HepG2 (cell line): ENCODE data around the gene DUSP5. TPM values are rescaled to one million over a fixed set of nuclear protein-coding genes. Genes with fewer than 3 reads are reported as not detected.

Source experiments
- CHD2 ChIP-seq: IDR thresholded peaks from 2 replicates; pipeline ENCODE4 v1.6.1; 2011; ENCODE audit warnings: low read depth, low read length, improper control_type of control experiment
- KDM3A ChIP-seq: IDR thresholded peaks from 2 replicates; pipeline ENCODE4 v1.6.1; 2018; ENCODE audit warnings: low read depth, missing compliant biosample characterization
- MAFG ChIP-seq: sonication (generic); formaldehyde crosslinking; IDR thresholded peaks from 2 replicates; pipeline ENCODE4 v1.5.1; 2020; ENCODE audit warnings: mild to moderate bottlenecking, missing genetic modification reagents
- RELA ChIP-seq: sonication (generic); formaldehyde crosslinking; IDR thresholded peaks from 2 replicates; pipeline ENCODE4 v1.4.0; 2020; ENCODE audit warnings: missing genetic modification reagents
- SATB2 ChIP-seq: sonication (generic); formaldehyde crosslinking; IDR thresholded peaks from 2 replicates; pipeline ENCODE4 v1.5.0; 2020; ENCODE audit warnings: missing genetic modification reagents
- SIX4 ChIP-seq: sonication (generic); formaldehyde crosslinking; IDR thresholded peaks from 2 replicates; pipeline ENCODE4 v1.4.0; 2020; ENCODE audit warnings: missing genetic modification reagents
- TEAD2 ChIP-seq: sonication (generic); formaldehyde crosslinking; IDR thresholded peaks from 2 replicates; pipeline ENCODE4 v1.9.0; 2021; ENCODE audit warnings: missing genetic modification reagents
- U2AF1 ChIP-seq: fragments of 200-400 bp; formaldehyde crosslinking; optimal IDR thresholded peaks from 2 replicates; pipeline ENCODE3; 2017; ENCODE audit warnings: mild to moderate bottlenecking, low read depth, low read length
- ZFP36L2 ChIP-seq: sonication (generic); formaldehyde crosslinking; IDR thresholded peaks from 2 replicates; pipeline ENCODE4 v1.4.0; 2020; ENCODE audit warnings: missing genetic modification reagents
- ZNF230 ChIP-seq: sonication (generic); formaldehyde crosslinking; IDR thresholded peaks from 2 replicates; pipeline ENCODE4 v1.4.0; 2020; ENCODE audit warnings: mild to moderate bottlenecking, missing genetic modification reagents
- ZNF33B ChIP-seq: sonication (generic); formaldehyde crosslinking; IDR thresholded peaks from 2 replicates; pipeline ENCODE4 v1.5.1; 2020; ENCODE audit warnings: mild to moderate bottlenecking, missing genetic modification reagents
- ZNF720 ChIP-seq: sonication (generic); formaldehyde crosslinking; IDR thresholded peaks from 2 replicates; pipeline ENCODE4 v1.4.0; 2020; ENCODE audit warnings: missing genetic modification reagents
- polyA plus RNA-seq, 8 experiments: library from polyadenylated mRNA; depleted of rRNA in 3 of 8; stranded (reverse) in 7 of 8; unstranded in 1 of 8; fragments of >200 nt; fragmentation: Illumina TruSeq in 4 of 8; extraction: Trizol in 4 of 8; gene quantifications; 2 replicates each; pipeline versions ENCODE4 v1.2.1 to v1.2.3, GENCODE V29; 2011 to 2016; ENCODE audit warnings: low read depth in 4 of 8, missing spikeins in 1 of 8, mixed read lengths in 1 of 8; ENCODE audit not compliant: insufficient read depth in 1 of 8
- total RNA-seq, 5 experiments: library from RNA; depleted of rRNA; stranded (reverse); fragments of >200 nt; fragmentation: Illumina TruSeq; extraction: Trizol; gene quantifications; 2 replicates each; pipeline ENCODE4 v1.2.3, GENCODE V29; 2016; ENCODE audit warnings: low read depth in 1 of 5
- TF ChIP-seq, protein P1 (sequence below): sonication (generic); formaldehyde crosslinking; IDR thresholded peaks from 2 replicates; pipeline ENCODE4 v1.5.0; 2020; ENCODE audit warnings: missing genetic modification reagents
- TF ChIP-seq, protein P2 (sequence below): sonication (generic); formaldehyde crosslinking; IDR thresholded peaks from 2 replicates; pipeline ENCODE4 v1.4.0; 2020; ENCODE audit warnings: mild to moderate bottlenecking, missing genetic modification reagents, borderline replicate concordance
- TF ChIP-seq, protein P3 (sequence below): sonication (generic); formaldehyde crosslinking; IDR thresholded peaks from 2 replicates; pipeline ENCODE4 v1.4.0; 2020; ENCODE audit warnings: missing genetic modification reagents, borderline replicate concordance
- TF ChIP-seq, protein P4 (sequence below): sonication (generic); formaldehyde crosslinking; IDR thresholded peaks from 2 replicates; pipeline ENCODE4 v1.4.0; 2020; ENCODE audit warnings: missing genetic modification reagents

The DUSP5 gene
- total and polyA plus RNA-seq, 2 of the 13 experiments (the other 11 are each of a cell fraction or from before 2014, with no cell fraction given), result 1.4 to 3.7 TPM

DNA sequence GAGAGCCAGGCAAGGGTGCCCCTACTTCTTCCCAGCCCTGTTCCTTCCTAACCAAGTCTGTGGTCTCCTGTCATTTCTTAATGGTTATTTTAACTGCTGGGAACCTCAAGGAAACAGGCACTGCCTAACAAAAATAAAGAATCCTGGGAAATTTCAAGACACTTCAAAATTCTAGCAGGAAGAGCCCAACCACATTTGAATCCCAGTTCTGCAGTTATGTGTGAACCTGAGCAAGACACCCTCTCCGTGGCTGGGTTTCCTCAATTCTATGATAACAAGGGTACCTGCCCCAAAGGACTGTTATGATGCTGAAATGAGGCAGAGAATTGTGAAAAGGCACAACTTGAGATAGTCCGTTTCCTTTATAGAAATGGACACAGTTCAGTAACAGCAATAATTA lies 36.2 kb upstream of the DUSP5 start (continued):
- TF ChIP-seq, protein P1, sequence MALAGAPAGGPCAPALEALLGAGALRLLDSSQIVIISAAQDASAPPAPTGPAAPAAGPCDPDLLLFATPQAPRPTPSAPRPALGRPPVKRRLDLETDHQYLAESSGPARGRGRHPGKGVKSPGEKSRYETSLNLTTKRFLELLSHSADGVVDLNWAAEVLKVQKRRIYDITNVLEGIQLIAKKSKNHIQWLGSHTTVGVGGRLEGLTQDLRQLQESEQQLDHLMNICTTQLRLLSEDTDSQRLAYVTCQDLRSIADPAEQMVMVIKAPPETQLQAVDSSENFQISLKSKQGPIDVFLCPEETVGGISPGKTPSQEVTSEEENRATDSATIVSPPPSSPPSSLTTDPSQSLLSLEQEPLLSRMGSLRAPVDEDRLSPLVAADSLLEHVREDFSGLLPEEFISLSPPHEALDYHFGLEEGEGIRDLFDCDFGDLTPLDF (CRISPR knock-in tag), result no peak
- TF ChIP-seq, protein P2, sequence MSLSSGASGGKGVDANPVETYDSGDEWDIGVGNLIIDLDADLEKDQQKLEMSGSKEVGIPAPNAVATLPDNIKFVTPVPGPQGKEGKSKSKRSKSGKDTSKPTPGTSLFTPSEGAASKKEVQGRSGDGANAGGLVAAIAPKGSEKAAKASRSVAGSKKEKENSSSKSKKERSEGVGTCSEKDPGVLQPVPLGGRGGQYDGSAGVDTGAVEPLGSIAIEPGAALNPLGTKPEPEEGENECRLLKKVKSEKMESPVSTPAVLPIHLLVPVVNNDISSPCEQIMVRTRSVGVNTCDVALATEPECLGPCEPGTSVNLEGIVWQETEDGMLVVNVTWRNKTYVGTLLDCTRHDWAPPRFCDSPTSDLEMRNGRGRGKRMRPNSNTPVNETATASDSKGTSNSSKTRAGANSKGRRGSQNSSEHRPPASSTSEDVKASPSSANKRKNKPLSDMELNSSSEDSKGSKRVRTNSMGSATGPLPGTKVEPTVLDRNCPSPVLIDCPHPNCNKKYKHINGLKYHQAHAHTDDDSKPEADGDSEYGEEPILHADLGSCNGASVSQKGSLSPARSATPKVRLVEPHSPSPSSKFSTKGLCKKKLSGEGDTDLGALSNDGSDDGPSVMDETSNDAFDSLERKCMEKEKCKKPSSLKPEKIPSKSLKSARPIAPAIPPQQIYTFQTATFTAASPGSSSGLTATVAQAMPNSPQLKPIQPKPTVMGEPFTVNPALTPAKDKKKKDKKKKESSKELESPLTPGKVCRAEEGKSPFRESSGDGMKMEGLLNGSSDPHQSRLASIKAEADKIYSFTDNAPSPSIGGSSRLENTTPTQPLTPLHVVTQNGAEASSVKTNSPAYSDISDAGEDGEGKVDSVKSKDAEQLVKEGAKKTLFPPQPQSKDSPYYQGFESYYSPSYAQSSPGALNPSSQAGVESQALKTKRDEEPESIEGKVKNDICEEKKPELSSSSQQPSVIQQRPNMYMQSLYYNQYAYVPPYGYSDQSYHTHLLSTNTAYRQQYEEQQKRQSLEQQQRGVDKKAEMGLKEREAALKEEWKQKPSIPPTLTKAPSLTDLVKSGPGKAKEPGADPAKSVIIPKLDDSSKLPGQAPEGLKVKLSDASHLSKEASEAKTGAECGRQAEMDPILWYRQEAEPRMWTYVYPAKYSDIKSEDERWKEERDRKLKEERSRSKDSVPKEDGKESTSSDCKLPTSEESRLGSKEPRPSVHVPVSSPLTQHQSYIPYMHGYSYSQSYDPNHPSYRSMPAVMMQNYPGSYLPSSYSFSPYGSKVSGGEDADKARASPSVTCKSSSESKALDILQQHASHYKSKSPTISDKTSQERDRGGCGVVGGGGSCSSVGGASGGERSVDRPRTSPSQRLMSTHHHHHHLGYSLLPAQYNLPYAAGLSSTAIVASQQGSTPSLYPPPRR, result no peak
- TF ChIP-seq ZNF230 (CRISPR knock-in tag) (no peak), KDM3A (CRISPR knock-in tag) (no peak), U2AF1 (no peak), RELA (no peak), CHD2 (no peak), ZNF720 (no peak), SIX4 (CRISPR knock-in tag) (no peak), ZNF33B (CRISPR knock-in tag) (no peak), SATB2 (CRISPR knock-in tag) (no peak), MAFG (CRISPR knock-in tag) (no peak), TEAD2 (CRISPR knock-in tag) (no peak), ZFP36L2 (CRISPR knock-in tag) (no peak)
- TF ChIP-seq, protein P3, sequence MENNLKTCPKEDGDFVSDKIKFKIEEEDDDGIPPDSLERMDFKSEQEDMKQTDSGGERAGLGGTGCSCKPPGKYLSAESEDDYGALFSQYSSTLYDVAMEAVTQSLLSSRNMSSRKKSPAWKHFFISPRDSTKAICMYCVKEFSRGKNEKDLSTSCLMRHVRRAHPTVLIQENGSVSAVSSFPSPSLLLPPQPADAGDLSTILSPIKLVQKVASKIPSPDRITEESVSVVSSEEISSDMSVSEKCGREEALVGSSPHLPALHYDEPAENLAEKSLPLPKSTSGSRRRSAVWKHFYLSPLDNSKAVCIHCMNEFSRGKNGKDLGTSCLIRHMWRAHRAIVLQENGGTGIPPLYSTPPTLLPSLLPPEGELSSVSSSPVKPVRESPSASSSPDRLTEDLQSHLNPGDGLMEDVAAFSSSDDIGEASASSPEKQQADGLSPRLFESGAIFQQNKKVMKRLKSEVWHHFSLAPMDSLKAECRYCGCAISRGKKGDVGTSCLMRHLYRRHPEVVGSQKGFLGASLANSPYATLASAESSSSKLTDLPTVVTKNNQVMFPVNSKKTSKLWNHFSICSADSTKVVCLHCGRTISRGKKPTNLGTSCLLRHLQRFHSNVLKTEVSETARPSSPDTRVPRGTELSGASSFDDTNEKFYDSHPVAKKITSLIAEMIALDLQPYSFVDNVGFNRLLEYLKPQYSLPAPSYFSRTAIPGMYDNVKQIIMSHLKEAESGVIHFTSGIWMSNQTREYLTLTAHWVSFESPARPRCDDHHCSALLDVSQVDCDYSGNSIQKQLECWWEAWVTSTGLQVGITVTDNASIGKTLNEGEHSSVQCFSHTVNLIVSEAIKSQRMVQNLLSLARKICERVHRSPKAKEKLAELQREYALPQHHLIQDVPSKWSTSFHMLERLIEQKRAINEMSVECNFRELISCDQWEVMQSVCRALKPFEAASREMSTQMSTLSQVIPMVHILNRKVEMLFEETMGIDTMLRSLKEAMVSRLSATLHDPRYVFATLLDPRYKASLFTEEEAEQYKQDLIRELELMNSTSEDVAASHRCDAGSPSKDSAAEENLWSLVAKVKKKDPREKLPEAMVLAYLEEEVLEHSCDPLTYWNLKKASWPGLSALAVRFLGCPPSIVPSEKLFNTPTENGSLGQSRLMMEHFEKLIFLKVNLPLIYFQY (CRISPR knock-in tag), result no peak
- TF ChIP-seq, protein P4, sequence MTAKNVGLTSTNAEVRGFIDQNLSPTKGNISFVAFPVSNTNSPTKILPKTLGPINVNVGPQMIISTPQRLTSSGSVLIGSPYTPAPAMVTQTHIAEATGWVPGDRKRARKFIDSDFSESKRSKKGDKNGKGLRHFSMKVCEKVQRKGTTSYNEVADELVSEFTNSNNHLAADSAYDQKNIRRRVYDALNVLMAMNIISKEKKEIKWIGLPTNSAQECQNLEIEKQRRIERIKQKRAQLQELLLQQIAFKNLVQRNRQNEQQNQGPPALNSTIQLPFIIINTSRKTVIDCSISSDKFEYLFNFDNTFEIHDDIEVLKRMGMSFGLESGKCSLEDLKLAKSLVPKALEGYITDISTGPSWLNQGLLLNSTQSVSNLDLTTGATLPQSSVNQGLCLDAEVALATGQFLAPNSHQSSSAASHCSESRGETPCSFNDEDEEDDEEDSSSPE (CRISPR knock-in tag), result no peak
